HG02884 (cell line): ENCODE data around the gene PLA2G3.

ENCODE experiments used
- ATAC-seq: cut with Tn5 transposase; IDR thresholded peaks from one replicate; pipeline ENCODE4 v1.9.1; 2021; ENCODE audit warnings: mild to moderate bottlenecking, moderate library complexity; ENCODE audit not compliant: unreplicated experiment

The PLA2G3 gene

DNA sequence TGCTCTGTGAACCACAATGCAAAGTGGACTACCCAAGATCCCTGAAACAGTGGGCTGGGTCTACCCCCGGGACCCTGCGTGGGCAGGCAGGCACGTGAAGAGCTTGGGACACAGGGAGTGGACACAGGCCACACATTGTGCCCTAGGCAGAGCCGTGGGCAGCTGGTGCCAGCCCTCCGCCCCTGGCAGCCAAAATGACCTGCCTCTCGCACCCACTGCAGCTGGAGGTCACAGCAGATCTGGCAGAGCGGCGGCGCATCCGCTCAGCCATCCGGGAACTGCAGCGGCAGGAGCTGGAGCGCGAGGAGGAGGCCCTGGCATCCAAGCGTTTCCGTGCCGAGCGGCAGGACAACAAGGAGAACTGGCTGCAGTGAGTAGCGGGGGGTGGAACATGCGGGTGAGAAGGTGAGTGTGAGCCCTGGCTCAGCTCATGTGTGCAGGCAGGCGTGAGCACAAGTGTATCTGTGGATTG is 52.5 kb downstream of the PLA2G3 start:
- ATAC-seq, result no peak

DNA sequence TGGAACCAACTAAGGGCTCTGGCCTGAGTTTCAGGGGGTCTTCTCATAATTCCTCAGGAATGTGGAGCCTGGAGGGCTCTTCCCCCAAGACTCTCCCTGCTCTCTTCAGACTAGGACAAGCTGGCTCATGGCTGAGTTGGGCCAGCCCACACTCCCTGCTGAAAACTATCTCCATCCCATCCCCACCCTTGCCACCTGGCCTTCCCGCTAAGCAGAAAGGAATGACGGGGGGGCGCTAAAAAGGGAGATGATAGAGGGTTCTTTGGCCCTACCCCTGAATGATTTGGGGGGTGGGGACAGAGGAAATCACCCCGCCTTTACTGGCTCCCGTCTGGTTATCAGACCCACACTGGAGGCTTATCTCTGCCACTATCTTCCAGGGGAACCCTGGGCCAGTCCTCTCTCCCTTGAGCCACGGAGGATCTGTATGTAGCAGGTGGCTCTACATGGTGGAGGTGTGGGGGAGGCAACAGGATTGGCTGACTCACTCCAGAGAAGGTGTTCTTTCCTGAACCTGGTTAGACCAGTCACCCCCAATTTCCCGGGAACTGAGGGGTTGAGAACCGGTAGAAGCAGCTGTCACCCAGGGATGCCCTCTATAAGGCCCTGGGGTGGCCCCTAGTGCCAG is 53.5 kb downstream of the PLA2G3 start:
- no peak for ATAC-seq

DNA sequence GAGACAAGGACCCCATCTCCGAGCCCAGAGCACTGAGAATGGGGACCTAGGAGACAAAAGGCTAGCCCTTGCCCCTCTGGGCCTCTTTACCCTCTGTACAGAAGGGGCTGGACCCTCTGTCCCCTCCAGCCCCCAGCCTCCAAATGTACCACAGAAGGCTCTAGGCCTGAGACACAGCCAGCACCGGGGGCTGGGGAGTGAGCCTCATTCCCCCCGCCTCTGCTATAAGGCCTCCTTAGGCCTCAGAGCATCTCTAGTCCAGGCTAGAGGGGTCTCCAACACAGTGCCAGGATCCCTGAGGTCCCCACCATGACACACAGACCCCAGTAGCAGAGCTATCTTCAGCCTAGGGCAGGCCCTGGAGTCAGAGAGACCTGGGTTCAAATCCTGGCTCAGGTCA is 54.4 kb downstream of the PLA2G3 start:
- ATAC-seq, result no peak

DNA sequence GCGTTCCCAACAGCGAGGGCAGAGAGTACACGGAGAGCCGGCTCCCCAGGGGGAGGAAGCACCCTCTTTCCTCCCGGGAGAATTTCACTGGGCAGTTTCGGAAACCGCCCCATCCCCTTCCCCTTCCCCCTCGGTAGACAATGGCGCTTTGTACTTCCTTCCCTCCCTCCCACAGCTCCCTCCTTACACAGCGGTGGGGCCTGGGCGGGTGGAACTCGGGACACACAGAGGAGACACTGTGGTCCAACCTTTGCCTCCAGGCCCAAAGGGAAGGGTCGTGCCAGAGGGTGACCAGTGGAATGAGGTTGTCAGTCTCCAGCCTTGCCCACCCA is 54.8 kb downstream of the PLA2G3 start:
- no peak for ATAC-seq

DNA sequence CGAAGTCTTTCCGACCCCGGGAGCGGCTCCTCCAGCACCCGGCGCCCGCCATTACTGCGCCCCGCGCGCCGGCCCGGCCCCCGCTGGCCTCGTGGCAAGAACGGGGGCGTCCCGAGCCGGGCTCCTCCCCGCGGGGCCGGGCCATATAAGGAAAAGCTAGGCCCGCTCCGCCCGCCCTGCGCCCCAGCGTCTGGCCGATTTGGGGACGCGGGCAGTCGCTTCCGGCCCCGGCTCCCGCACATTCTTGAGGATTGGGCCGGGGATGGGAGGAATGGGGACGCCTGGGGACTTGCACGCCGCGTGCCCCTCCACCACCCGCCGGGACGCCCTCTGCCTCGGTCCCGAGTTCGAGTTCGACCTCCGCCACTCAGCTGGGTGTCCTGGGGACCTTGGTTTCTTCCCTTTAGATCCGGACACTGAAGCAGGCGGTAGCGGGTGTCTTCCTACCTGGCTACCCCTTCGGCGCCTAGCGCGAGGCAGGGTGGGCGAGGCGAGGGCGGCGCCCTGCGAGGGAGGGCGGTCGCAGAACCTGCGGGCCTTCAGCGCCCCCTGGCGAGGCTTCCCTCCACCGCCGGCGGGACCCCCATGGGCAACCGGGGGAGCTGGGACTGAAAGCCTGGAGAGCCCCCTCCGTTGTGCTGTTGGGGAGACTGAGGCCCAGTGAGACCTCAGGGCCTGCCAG is 55.4 kb downstream of the PLA2G3 start:
- peak; percentile 51 for ATAC-seq
